Esophagus mucosa (tissue), 1 donor: ENCODE data around the gene SLC25A27. TPM values are rescaled to one million over a fixed set of nuclear protein-coding genes. Genes with fewer than 3 reads are reported as not detected.

Experiments
- ATAC-seq: fragments of 200-7000 bp; cut with Tn5 transposase; one replicate; pipeline ENCODE4 v1.9.1; 2020
- total RNA-seq: library from RNA; stranded (reverse); gene quantifications from one replicate; pipeline ENCODE4 v1.2.4, GENCODE V29; 2023
- donor health status: DM: yes; HTN: yes; CAD: no.

SLC25A27 gene
- total RNA-seq, 1 donor from 2014 or later: 3.4 TPM

DNA sequence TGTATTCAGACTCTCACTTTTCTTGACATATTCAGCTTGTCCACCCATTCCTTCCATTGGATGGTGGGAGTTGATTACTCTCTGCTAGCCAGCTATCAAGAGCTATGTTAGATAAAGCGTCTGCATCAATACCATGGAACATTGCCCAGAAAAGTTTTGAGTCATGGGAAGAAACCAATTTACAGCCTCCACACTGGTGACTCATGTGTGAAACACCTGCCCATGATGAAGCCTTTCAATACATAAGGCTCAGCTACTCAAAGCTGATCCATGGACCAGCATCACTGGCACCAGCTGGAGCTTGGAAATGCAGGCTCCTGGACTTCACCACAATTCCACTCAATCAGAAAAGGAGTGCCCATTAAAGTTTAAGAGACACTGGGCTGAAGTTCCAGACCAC is 66.3 kb downstream of the SLC25A27 start:
- ATAC-seq: peak; percentile 80

DNA sequence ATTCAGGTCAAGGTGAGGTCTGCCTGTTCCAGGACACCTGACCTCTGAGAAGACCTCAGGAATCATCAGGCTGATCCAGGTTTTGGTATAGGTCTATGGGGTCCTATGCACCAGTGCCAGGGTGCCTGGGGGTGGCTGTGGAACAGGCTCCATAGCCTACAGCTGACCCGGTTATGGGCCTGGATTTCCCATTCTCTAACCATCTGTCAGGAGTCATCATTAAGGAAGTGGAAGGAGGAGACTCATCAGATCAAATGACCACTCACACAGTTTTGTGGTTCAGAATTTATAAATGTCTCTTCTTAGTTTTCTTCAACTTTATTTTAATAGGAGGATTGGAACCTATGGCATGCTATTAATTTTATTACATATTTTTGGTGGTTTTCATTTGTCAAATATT is 67.6 kb downstream of the SLC25A27 start:
- no peak for ATAC-seq

Other genes starting within 250 kb of the SLC25A27 start
- 1.00 TPM for gene RCAN2, start 161.5 kb upstream of the SLC25A27 start, total RNA-seq
- 3.4 TPM for gene CYP39A1, start 157 bp upstream of the SLC25A27 start, total RNA-seq
- gene TDRD6, start 34.9 kb downstream of the SLC25A27 start, total RNA-seq: 0.08 TPM
- 0.32 TPM for gene PLA2G7, start 82.4 kb downstream of the SLC25A27 start, total RNA-seq
- not detected for gene ANKRD66, start 94.0 kb downstream of the SLC25A27 start, total RNA-seq
- not detected for gene MEP1A, start 140.4 kb downstream of the SLC25A27 start, total RNA-seq